ENCODE measurements around the gene SCARF1. TPM values are rescaled to one million over a fixed set of nuclear protein-coding genes. Genes with fewer than 3 reads are reported as not detected.

Gene SCARF1
- total RNA-seq, 1 experiment from 2014 or later, result 0.40 TPM

DNA sequence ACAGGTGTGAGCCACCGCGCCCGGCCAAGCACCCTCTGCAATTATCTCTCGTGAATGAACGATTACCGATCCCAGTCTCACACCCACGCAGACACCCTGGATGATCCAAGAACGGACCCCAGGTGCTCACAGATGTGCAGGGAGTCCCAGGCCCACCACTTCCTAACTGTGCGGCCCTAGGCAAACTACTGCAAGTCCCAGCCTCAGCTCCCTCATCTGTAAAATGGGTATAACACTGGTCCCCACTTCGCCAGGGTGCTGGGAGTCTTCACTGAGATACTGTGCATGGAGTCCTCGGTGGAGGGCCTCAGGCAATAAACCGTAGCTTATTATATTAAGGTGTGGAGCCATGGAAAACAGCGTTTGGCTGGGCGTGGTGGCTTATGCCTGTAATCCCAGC, 61.4 kb downstream of the SCARF1 start:
- TF ChIP-seq, protein P1, sequence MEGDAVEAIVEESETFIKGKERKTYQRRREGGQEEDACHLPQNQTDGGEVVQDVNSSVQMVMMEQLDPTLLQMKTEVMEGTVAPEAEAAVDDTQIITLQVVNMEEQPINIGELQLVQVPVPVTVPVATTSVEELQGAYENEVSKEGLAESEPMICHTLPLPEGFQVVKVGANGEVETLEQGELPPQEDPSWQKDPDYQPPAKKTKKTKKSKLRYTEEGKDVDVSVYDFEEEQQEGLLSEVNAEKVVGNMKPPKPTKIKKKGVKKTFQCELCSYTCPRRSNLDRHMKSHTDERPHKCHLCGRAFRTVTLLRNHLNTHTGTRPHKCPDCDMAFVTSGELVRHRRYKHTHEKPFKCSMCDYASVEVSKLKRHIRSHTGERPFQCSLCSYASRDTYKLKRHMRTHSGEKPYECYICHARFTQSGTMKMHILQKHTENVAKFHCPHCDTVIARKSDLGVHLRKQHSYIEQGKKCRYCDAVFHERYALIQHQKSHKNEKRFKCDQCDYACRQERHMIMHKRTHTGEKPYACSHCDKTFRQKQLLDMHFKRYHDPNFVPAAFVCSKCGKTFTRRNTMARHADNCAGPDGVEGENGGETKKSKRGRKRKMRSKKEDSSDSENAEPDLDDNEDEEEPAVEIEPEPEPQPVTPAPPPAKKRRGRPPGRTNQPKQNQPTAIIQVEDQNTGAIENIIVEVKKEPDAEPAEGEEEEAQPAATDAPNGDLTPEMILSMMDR (IDR thresholded peaks at IDR 0.05; ENCODE audit: unreplicated experiment), result no peak
- no peaks in the 10 kb centered on the region for H3K9me3 Mint-ChIP-seq (ENCODE audit: unreplicated experiment)
- H3K4me1 Mint-ChIP-seq (ENCODE audit: insufficient read depth, unreplicated experiment), result no peaks in the 10 kb centered on the region
- intact Hi-C loops (cut with micrococcal nuclease), result no loop called here
- no peak for DNase-seq (ENCODE audit: unreplicated experiment)
- H3K4me3 Mint-ChIP-seq (ENCODE audit: unreplicated experiment), result no peak overlapping the region
- no TSS peak for BruUV-seq (replicated peaks)
- no peak overlapping the region for H3K27ac Mint-ChIP-seq (ENCODE audit: low read depth, unreplicated experiment)
- CTCF ChIA-PET, result no interaction called here
- POLR2A ChIA-PET, result no interaction called here
- no peaks in the 10 kb centered on the region for H3K27me3 Mint-ChIP-seq (ENCODE audit: insufficient read depth, unreplicated experiment)
- peaks cover 6% of the 10 kb centered on the region for H3K36me3 Mint-ChIP-seq (ENCODE audit: insufficient read depth, unreplicated experiment)

Other genes with a start within 250 kb of the SCARF1 start
- 813 and 886 TPM in 2 replicates for gene YWHAE, start 245.5 kb downstream of the SCARF1 start, total RNA-seq (2022)
- gene CRK, start 189.5 kb downstream of the SCARF1 start, total RNA-seq (2022), result 70.6 and 82.9 TPM in 2 replicates
- gene MYO1C, start 153.0 kb downstream of the SCARF1 start, total RNA-seq (2022), result 175 and 216 TPM in 2 replicates
- 25.5 and 28.9 TPM in 2 replicates for gene INPP5K, start 129.1 kb downstream of the SCARF1 start, total RNA-seq (2022)
- 79.6 and 99.8 TPM in 2 replicates for gene PITPNA, start 82.9 kb downstream of the SCARF1 start, total RNA-seq (2022)
- 3.1 and 5.6 TPM in 2 replicates for gene SLC43A2, start 16.9 kb downstream of the SCARF1 start, total RNA-seq (2022)
- gene RILP, start 4.1 kb upstream of the SCARF1 start, total RNA-seq (2022), result 1.6 and 2.6 TPM in 2 replicates
- gene PRPF8, start 39.1 kb upstream of the SCARF1 start, total RNA-seq (2022), result 239 and 261 TPM in 2 replicates
- gene TLCD2, start 64.6 kb upstream of the SCARF1 start, total RNA-seq (2022), result 2.5 and 4.0 TPM in 2 replicates
- 17.4 and 19.4 TPM in 2 replicates for gene WDR81, start 79.0 kb upstream of the SCARF1 start, total RNA-seq (2022)
- 0.56 and 0.66 TPM in 2 replicates for gene SERPINF2, start 97.1 kb upstream of the SCARF1 start, total RNA-seq (2022)
- 1.8 TPM in 1 of 2 replicates, not detected in the other for gene SERPINF1, start 116.3 kb upstream of the SCARF1 start, total RNA-seq (2022)
- 8.3 and 13.6 TPM in 2 replicates for gene SMYD4, start 184.2 kb upstream of the SCARF1 start, total RNA-seq (2022)
- gene RPA1, start 184.3 kb upstream of the SCARF1 start, total RNA-seq (2022), result 60.3 and 62.7 TPM in 2 replicates